Lower leg skin (tissue), 3 donors: ENCODE results near the gene CFL1.

Experiments used
- POLR2A ChIP-seq, 2 donors: fragments of 450-650 bp; IDR thresholded peaks; one replicate each; pipeline ENCODE4 v1.6.1; 2016 to 2017; ENCODE audit warnings: antibody characterized with exemption in 2 of 2, mild to moderate bottlenecking in 1 of 2, moderate library complexity in 1 of 2
- TF ChIP-seq, protein P1 (sequence below), 3 donors: fragments of 450-650 bp; IDR thresholded peaks; one replicate each; pipeline ENCODE4 v1.5.1; 2016; ENCODE audit warnings: antibody characterized with exemption in 3 of 3, mild to moderate bottlenecking in 3 of 3, moderate library complexity in 2 of 3

DNA sequence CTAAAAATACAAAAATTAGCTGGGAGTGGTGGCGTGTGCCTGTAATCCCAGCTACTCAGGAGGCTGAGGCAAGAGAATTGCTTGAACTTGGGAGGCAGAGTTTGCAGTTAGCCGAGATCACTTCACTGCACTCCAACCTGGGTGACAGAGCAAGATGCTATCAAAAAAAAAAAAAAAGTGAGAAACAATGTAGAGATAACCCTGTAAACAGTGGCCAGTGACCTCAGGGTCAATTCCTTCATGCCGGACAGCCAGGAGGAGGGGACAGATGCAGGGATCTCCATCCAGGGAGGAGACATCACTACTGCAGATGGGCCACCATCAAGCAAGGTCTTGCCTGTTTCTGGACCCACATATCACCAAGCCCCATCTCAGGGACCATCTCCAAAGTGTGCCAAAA is 10.2 kb downstream of the CFL1 start:
- no peak for TF ChIP-seq POLR2A (IDR thresholded peaks at IDR 0.05)
- TF ChIP-seq, protein P1, sequence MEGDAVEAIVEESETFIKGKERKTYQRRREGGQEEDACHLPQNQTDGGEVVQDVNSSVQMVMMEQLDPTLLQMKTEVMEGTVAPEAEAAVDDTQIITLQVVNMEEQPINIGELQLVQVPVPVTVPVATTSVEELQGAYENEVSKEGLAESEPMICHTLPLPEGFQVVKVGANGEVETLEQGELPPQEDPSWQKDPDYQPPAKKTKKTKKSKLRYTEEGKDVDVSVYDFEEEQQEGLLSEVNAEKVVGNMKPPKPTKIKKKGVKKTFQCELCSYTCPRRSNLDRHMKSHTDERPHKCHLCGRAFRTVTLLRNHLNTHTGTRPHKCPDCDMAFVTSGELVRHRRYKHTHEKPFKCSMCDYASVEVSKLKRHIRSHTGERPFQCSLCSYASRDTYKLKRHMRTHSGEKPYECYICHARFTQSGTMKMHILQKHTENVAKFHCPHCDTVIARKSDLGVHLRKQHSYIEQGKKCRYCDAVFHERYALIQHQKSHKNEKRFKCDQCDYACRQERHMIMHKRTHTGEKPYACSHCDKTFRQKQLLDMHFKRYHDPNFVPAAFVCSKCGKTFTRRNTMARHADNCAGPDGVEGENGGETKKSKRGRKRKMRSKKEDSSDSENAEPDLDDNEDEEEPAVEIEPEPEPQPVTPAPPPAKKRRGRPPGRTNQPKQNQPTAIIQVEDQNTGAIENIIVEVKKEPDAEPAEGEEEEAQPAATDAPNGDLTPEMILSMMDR (IDR thresholded peaks at IDR 0.05) = no peak
